ENCODE data around the gene OR5K2.

Gene OR5K2

GRCh38 chr3:98497381-98497780 is at the start of gene OR5K2:
Gene OR5K2 (plus strand): TSS chr3:98497681. CDS start chr3:98497681, 0 bp downstream.
- DNase-seq = no peak

- no peak for DNase-seq
Measured at GRCh38 chr3:98449606-98450193, 47.8 kb upstream of the OR5K2 start.

- no peak for DNase-seq
Measured at GRCh38 chr3:98450372-98450771, 47.1 kb upstream of the OR5K2 start.

GRCh38 chr3:98453827-98454226 is 43.7 kb upstream of the OR5K2 start:
- no peak for DNase-seq

- no peak for DNase-seq
Measured at GRCh38 chr3:98454929-98455328, 42.6 kb upstream of the OR5K2 start.

- no peak for DNase-seq
Measured at GRCh38 chr3:98457543-98457942, 39.9 kb upstream of the OR5K2 start.

- no peak for DNase-seq
Measured at GRCh38 chr3:98460220-98460619, 37.3 kb upstream of the OR5K2 start.

- DNase-seq = no peak
Measured at GRCh38 chr3:98462901-98463300, 34.6 kb upstream of the OR5K2 start, which contains the start of gene OR5K1. Gene OR5K1 (plus strand): TSS chr3:98463201. CDS start chr3:98469577, 6,376 bp downstream.

GRCh38 chr3:98482717-98483482 is 14.6 kb upstream of the OR5K2 start:
- no peak for DNase-seq

- DNase-seq = no peak
Measured at GRCh38 chr3:98483626-98484025, 13.9 kb upstream of the OR5K2 start.

GRCh38 chr3:98500019-98500418 is 2.5 kb downstream of the OR5K2 start:
- no peak for DNase-seq

GRCh38 chr3:98501270-98501669 is 3.8 kb downstream of the OR5K2 start:
- DNase-seq = no peak

GRCh38 chr3:98501863-98502576 is 4.5 kb downstream of the OR5K2 start:
- no peak for DNase-seq

- no peak for DNase-seq
Measured at GRCh38 chr3:98504539-98504938, 7.1 kb downstream of the OR5K2 start.

GRCh38 chr3:98508582-98508981 is 11.1 kb downstream of the OR5K2 start:
- no peak for DNase-seq

- no peak for DNase-seq
Measured at GRCh38 chr3:98512576-98512975, 15.1 kb downstream of the OR5K2 start.

- no peak for DNase-seq
Measured at GRCh38 chr3:98513091-98513511, 15.6 kb downstream of the OR5K2 start.

GRCh38 chr3:98513736-98514135 is 16.3 kb downstream of the OR5K2 start:
- DNase-seq = no peak

GRCh38 chr3:98514948-98515347 is 17.5 kb downstream of the OR5K2 start:
- no peak for DNase-seq

- no peak for DNase-seq
Measured at GRCh38 chr3:98518816-98519215, 21.3 kb downstream of the OR5K2 start.

GRCh38 chr3:98519351-98519750 is 21.9 kb downstream of the OR5K2 start:
- DNase-seq = no peak

- no peak for DNase-seq
Measured at GRCh38 chr3:98521897-98522543, 24.5 kb downstream of the OR5K2 start.

GRCh38 chr3:98522544-98523281 is 25.2 kb downstream of the OR5K2 start, which contains the start of gene CLDND1:
Gene CLDND1 (minus strand): TSS chr3:98522902. CDS start chr3:98521424, 1,478 bp downstream.
- DNase-seq = peak; percentile 99
